ENCODE measurements around the gene MACROD2. TPM values are rescaled to one million over a fixed set of nuclear protein-coding genes. Genes with fewer than 3 reads are reported as not detected.
A peak's percentile ranks its signal among the peaks of the same experiment; 100 is the strongest.

Gene MACROD2
- polyA plus RNA-seq, 1 donor from 2014 or later: 23.2 TPM

- H3F3A ChIP-seq (ENCODE audit: insufficient read depth, low read length, poor library complexity, severe bottlenecking): no peaks in the 10 kb centered on the region
- TF ChIP-seq TAF1 (IDR thresholded peaks at IDR 0.05; ENCODE audit: low read depth) (no peak), SMC3 (conservative IDR thresholded peaks at IDR 0.05; ENCODE audit: poor library complexity) (no peak), MXI1 (conservative IDR thresholded peaks at IDR 0.05; ENCODE audit: poor library complexity, severe bottlenecking) (no peak), POLR2AphosphoS5 (IDR thresholded peaks at IDR 0.05) (no peak), EZH2 (IDR thresholded peaks at IDR 0.05; ENCODE audit: borderline replicate concordance, insufficient read depth, low read length, poor library complexity, severe bottlenecking) (no peak), EP300 (conservative IDR thresholded peaks at IDR 0.05; ENCODE audit: poor library complexity, severe bottlenecking) (no peak)
- H3K4me2 ChIP-seq (ENCODE audit: low read length): no peak overlapping the region
- H3K27me3 ChIP-seq (ENCODE audit: insufficient read depth, low read depth, low read length): no peaks in the 10 kb centered on the region
- no peak overlapping the region for H3K27ac ChIP-seq (ENCODE audit: low read length)
- no peak overlapping the region for H2AFZ ChIP-seq (ENCODE audit: low read depth, low read length)
- H3K4me3 ChIP-seq (ENCODE audit: low read length): no peak overlapping the region
- no peaks in the 10 kb centered on the region for H3K9me2 ChIP-seq (ENCODE audit: insufficient read depth, low read length)
- H3K9ac ChIP-seq (ENCODE audit: low read length): no peak overlapping the region
- no peaks in the 10 kb centered on the region for H3K79me2 ChIP-seq (replicated peaks; ENCODE audit: insufficient read depth, low read length)
- no peaks in the 10 kb centered on the region for H3K36me3 ChIP-seq (ENCODE audit: insufficient read depth, low read length)
- H3K9me3 ChIP-seq (ENCODE audit: low read length): no peaks in the 10 kb centered on the region
- no peaks in the 10 kb centered on the region for H4K20me1 ChIP-seq (ENCODE audit: insufficient read depth)
Observed at GRCh38 chr20:14712302-14712739, 717.0 kb downstream of the MACROD2 start.

- H3F3A ChIP-seq (ENCODE audit: insufficient read depth, low read length, poor library complexity, severe bottlenecking): no peaks in the 10 kb centered on the region
- peak overlapping the region; percentile 73 for H3K27ac ChIP-seq (ENCODE audit: low read length)
- H3K4me3 ChIP-seq (ENCODE audit: low read length): peak overlapping the region; percentile 55
- peak overlapping the region; percentile 41 for H3K4me2 ChIP-seq (ENCODE audit: low read length)
- H3K27me3 ChIP-seq (ENCODE audit: insufficient read depth, low read depth, low read length): no peaks in the 10 kb centered on the region
- no peaks in the 10 kb centered on the region for H3K79me2 ChIP-seq (replicated peaks; ENCODE audit: insufficient read depth, low read length)
- no peak overlapping the region for H3K9ac ChIP-seq (ENCODE audit: low read length)
- no peak overlapping the region for H2AFZ ChIP-seq (ENCODE audit: low read depth, low read length)
- no peaks in the 10 kb centered on the region for H3K9me3 ChIP-seq (ENCODE audit: low read length)
- H3K36me3 ChIP-seq (ENCODE audit: insufficient read depth, low read length): no peaks in the 10 kb centered on the region
- H3K9me2 ChIP-seq (ENCODE audit: insufficient read depth, low read length): no peaks in the 10 kb centered on the region
- no peaks in the 10 kb centered on the region for H4K20me1 ChIP-seq (ENCODE audit: insufficient read depth)
- no peak for TF ChIP-seq EZH2 (IDR thresholded peaks at IDR 0.05; ENCODE audit: borderline replicate concordance, insufficient read depth, low read length, poor library complexity, severe bottlenecking)
- TF ChIP-seq EP300 (conservative IDR thresholded peaks at IDR 0.05; ENCODE audit: poor library complexity, severe bottlenecking): no peak
- TF ChIP-seq RAD21 (conservative IDR thresholded peaks at IDR 0.05): no peak
- TF ChIP-seq REST (IDR thresholded peaks at IDR 0.05; ENCODE audit: borderline replicate concordance): no peak
- no peak for TF ChIP-seq TAF1 (IDR thresholded peaks at IDR 0.05; ENCODE audit: low read depth)
Observed at GRCh38 chr20:14715400-14715799, 720.1 kb downstream of the MACROD2 start.

GRCh38 chr20:14716351-14716801 is 721.1 kb downstream of the MACROD2 start:
- Histone ChIP-seq H3K36me3 (ENCODE audit: insufficient read depth, low read length) (no peaks in the 10 kb centered on the region), H3K4me2 (ENCODE audit: low read length) (peak overlapping the region; percentile 41), H3K9me3 (ENCODE audit: low read length) (no peaks in the 10 kb centered on the region), H3K79me2 (replicated peaks; ENCODE audit: insufficient read depth, low read length) (no peaks in the 10 kb centered on the region), H2AFZ (ENCODE audit: low read depth, low read length) (no peak overlapping the region), H3K27ac (ENCODE audit: low read length) (peak overlapping the region; percentile 73), H3K9me2 (ENCODE audit: insufficient read depth, low read length) (no peaks in the 10 kb centered on the region), H3F3A (ENCODE audit: insufficient read depth, low read length, poor library complexity, severe bottlenecking) (no peaks in the 10 kb centered on the region), H3K27me3 (ENCODE audit: insufficient read depth, low read depth, low read length) (no peaks in the 10 kb centered on the region), H3K9ac (ENCODE audit: low read length) (peak overlapping the region; percentile 49), H3K4me3 (ENCODE audit: low read length) (peak overlapping the region; percentile 55), H4K20me1 (ENCODE audit: insufficient read depth) (no peaks in the 10 kb centered on the region)
- peak; percentile 26 for TF ChIP-seq SMC3 (conservative IDR thresholded peaks at IDR 0.05; ENCODE audit: poor library complexity)
- peak; percentile 38 for TF ChIP-seq POLR2AphosphoS5 (IDR thresholded peaks at IDR 0.05)
- no peak for TF ChIP-seq REST (IDR thresholded peaks at IDR 0.05; ENCODE audit: borderline replicate concordance)
- no peak for TF ChIP-seq CTCF (IDR thresholded peaks at IDR 0.05; ENCODE audit: poor library complexity, severe bottlenecking)
- TF ChIP-seq MXI1 (conservative IDR thresholded peaks at IDR 0.05; ENCODE audit: poor library complexity, severe bottlenecking): no peak
- TF ChIP-seq RAD21 (conservative IDR thresholded peaks at IDR 0.05): peak; percentile 21
- TF ChIP-seq EP300 (conservative IDR thresholded peaks at IDR 0.05; ENCODE audit: poor library complexity, severe bottlenecking): peak; percentile 33
- no peak for TF ChIP-seq EZH2 (IDR thresholded peaks at IDR 0.05; ENCODE audit: borderline replicate concordance, insufficient read depth, low read length, poor library complexity, severe bottlenecking)
- no peak for TF ChIP-seq TAF1 (IDR thresholded peaks at IDR 0.05; ENCODE audit: low read depth)
